Ascending aorta (tissue), 2 donors: Measurements from ENCODE around the gene BGN. TPM values are rescaled to one million over a fixed set of nuclear protein-coding genes. Genes with fewer than 3 reads are reported as not detected.

Experiments used
- DNase-seq, 2 donors: peaks; one replicate each; pipeline ENCODE4 v3.0.0-alpha.2; 2019; ENCODE audit warnings: low spot score in 2 of 2
- H3K27ac ChIP-seq, 2 donors: fragments of 200-600 bp; sonication (generic); one replicate each; pipeline ENCODE4 v1.5.1; 2016 to 2017; ENCODE audit warnings: mild to moderate bottlenecking in 1 of 2
- H3K27me3 ChIP-seq: fragments of 200-600 bp; sonication (generic); one replicate; pipeline ENCODE4 v1.5.1; 2017
- H3K36me3 ChIP-seq, 2 donors: fragments of 200-600 bp; sonication (generic); one replicate each; pipeline ENCODE4 v1.5.1; 2016
- H3K4me1 ChIP-seq, 2 donors: fragments of 200-600 bp; sonication (generic); one replicate each; pipeline ENCODE4 v1.5.1; 2016 to 2017; ENCODE audit warnings: mild to moderate bottlenecking in 1 of 2
- H3K4me3 ChIP-seq, 2 donors: fragments of 200-600 bp; sonication (generic); one replicate each; pipeline ENCODE4 v1.5.1; 2016 to 2017; ENCODE audit warnings: mild to moderate bottlenecking in 1 of 2
- H3K9me3 ChIP-seq, 2 donors: fragments of 200-600 bp; sonication (generic); one replicate each; pipeline ENCODE4 v1.5.1; 2016
- intact Hi-C: fragments of 100-400 bp; cut with DNase I; formaldehyde crosslinking; loops from one replicate; pipeline ENCODE4 v1.15.1; 2023
- total RNA-seq: library from RNA; depleted of rRNA; stranded (reverse); fragments of >200 nt; gene quantifications from one replicate; pipeline ENCODE4 v1.1.0, GENCODE V29; 2016
- TF ChIP-seq, protein P1 (sequence below), 3 experiments: fragments of 200-600 bp in 2 of 3; fragments of 450-650 bp in 1 of 3; sonication (generic) in 2 of 3; IDR thresholded peaks; one replicate each; pipeline ENCODE4 v1.5.1; 2016 to 2019; ENCODE audit warnings: antibody characterized with exemption in 3 of 3, mild to moderate bottlenecking in 1 of 3, moderate library complexity in 1 of 3

BGN gene
- total RNA-seq, 1 donor from 2014 or later, result 1,387 TPM

DNA sequence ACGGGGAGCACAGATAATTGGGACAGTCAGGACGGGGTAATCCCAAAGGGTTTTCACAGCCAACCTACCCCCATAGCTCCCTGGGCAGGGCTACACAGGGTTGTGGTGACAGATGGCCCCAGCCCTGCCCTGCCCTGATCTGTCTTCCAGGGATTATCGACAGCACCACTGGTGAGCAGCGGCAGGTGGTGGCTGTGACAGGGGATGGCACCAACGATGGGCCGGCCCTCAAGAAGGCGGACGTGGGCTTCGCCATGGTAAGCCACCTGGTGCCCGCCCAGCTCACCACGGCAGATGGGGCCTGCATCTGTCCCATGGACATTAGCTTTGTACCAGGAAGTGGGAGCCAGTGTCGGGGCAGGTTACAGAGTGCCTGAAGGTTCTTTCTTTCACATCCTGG lies 62.0 kb downstream of the BGN start:
- Histone ChIP-seq H3K4me3 (no peak overlapping the region), H3K27me3 (no peaks in the 10 kb centered on the region), H3K27ac (no peak overlapping the region), H3K36me3 (no peaks in the 10 kb centered on the region), H3K4me1 (no peaks in the 10 kb centered on the region), H3K9me3 (no peaks in the 10 kb centered on the region)
- intact Hi-C loops, result loop anchor here (5.0 kb wide), 1 partner anchor 111 kb away; no protein-coding TSS in a partner anchor
- no peak for DNase-seq
- TF ChIP-seq, protein P1, sequence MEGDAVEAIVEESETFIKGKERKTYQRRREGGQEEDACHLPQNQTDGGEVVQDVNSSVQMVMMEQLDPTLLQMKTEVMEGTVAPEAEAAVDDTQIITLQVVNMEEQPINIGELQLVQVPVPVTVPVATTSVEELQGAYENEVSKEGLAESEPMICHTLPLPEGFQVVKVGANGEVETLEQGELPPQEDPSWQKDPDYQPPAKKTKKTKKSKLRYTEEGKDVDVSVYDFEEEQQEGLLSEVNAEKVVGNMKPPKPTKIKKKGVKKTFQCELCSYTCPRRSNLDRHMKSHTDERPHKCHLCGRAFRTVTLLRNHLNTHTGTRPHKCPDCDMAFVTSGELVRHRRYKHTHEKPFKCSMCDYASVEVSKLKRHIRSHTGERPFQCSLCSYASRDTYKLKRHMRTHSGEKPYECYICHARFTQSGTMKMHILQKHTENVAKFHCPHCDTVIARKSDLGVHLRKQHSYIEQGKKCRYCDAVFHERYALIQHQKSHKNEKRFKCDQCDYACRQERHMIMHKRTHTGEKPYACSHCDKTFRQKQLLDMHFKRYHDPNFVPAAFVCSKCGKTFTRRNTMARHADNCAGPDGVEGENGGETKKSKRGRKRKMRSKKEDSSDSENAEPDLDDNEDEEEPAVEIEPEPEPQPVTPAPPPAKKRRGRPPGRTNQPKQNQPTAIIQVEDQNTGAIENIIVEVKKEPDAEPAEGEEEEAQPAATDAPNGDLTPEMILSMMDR (IDR thresholded peaks at IDR 0.05), result no peak

DNA sequence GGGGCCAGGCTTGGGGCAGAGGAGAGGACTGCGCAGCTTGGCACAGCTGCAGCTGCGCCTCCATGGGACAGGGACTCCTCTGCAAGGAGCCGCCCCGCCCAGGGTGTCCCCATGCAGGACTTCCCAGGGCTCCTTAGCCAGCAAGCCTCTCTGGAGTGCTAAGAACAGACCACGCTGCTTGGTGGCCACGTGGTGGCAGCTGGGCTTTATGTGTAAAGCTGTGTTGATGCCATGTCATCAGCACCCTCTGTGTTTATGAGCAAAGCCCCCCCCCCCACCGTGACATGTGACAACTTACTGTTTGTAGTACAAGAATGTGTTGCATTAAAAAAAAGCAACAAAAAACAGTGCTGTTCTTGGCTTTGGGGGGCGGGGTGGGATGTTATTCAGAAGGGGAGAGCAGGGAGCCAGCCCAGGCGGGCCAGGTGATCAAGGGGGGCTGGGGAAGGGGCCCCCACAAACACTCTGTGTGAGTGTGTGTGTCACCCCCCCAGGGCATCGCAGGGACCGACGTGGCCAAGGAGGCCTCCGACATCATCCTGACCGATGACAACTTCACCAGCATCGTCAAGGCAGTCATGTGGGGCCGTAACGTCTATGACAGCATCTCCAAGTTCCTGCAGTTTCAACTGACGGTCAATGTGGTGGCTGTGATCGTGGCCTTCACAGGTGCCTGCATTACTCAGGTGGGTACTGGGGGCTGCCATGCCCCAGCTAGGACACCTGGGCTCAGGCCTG lies 63.0 kb downstream of the BGN start:
- intact Hi-C loops, result loop anchor here (5.0 kb wide), 1 partner anchor 110 kb away; no protein-coding TSS in a partner anchor
- no peak overlapping the region for H3K27ac ChIP-seq
- no peaks in the 10 kb centered on the region for H3K4me1 ChIP-seq
- no peak for DNase-seq
- no peaks in the 10 kb centered on the region for H3K27me3 ChIP-seq
- no peaks in the 10 kb centered on the region for H3K9me3 ChIP-seq
- TF ChIP-seq, protein P1 (IDR thresholded peaks at IDR 0.05), result no peak
- no peak overlapping the region for H3K4me3 ChIP-seq
- no peaks in the 10 kb centered on the region for H3K36me3 ChIP-seq

Other genes starting within 250 kb of the BGN start
- not detected for gene PNMA6F, start 173.2 kb upstream of the BGN start, total RNA-seq
- gene ZNF275, start 160.8 kb upstream of the BGN start, total RNA-seq, result 2.2 TPM
- gene PNMA6E, start 93.6 kb upstream of the BGN start, total RNA-seq, result not detected
- 0.96 TPM for gene ZFP92, start 83.5 kb upstream of the BGN start, total RNA-seq
- 0.21 TPM for gene TREX2, start 48.9 kb upstream of the BGN start, total RNA-seq
- 22.5 TPM for gene HAUS7, start 24.4 kb upstream of the BGN start, total RNA-seq
- gene ATP2B3, start 22.7 kb downstream of the BGN start, total RNA-seq, result 0.32 TPM
- 52.7 TPM for gene CCNQ, start 104.2 kb downstream of the BGN start, total RNA-seq
- gene DUSP9, start 152.2 kb downstream of the BGN start, total RNA-seq, result not detected
- gene PNCK, start 178.8 kb downstream of the BGN start, total RNA-seq, result 1.4 TPM
- 44.2 TPM for gene SLC6A8, start 192.9 kb downstream of the BGN start, total RNA-seq
- 63.0 TPM for gene BCAP31, start 229.4 kb downstream of the BGN start, total RNA-seq
- gene ABCD1, start 229.9 kb downstream of the BGN start, total RNA-seq, result 14.7 TPM